HEK293 (cell line): ENCODE results near the gene GPS1.

Experiments used
- HOXD13 ChIP-seq: sonication (generic); formaldehyde crosslinking; IDR thresholded peaks from 2 replicates; pipeline ENCODE4 v1.8.0; 2022; ENCODE audit warnings: missing genetic modification reagents, borderline replicate concordance
- OVOL3 ChIP-seq: fragments of 450-650 bp; formaldehyde crosslinking; IDR thresholded peaks from 2 replicates; pipeline ENCODE4 v1.5.1; 2016; ENCODE audit warnings: missing biosample characterization, missing genetic modification characterization
- REPIN1 ChIP-seq: fragments of 450-650 bp; formaldehyde crosslinking; IDR thresholded peaks from 2 replicates; pipeline ENCODE4 v1.5.1; 2017; ENCODE audit warnings: missing biosample characterization, missing genetic modification characterization, low read depth
- SETDB1 ChIP-seq: IDR thresholded peaks from one replicate; pipeline ENCODE4 v1.6.1; 2017; ENCODE audit warnings: mild to moderate bottlenecking, low read length, moderate library complexity, mixed read lengths; ENCODE audit not compliant: insufficient read length
- SP3 ChIP-seq: fragments of 450-650 bp; formaldehyde crosslinking; IDR thresholded peaks from 2 replicates; pipeline ENCODE4 v1.5.1; 2016; ENCODE audit warnings: missing biosample characterization, missing genetic modification characterization
- ZBTB11 ChIP-seq: fragments of 450-650 bp; formaldehyde crosslinking; conservative IDR thresholded peaks from 2 replicates; pipeline ENCODE4 v1.5.1; 2016; ENCODE audit warnings: low read depth, missing biosample characterization, missing genetic modification characterization
- ZBTB17 ChIP-seq: fragments of 450-650 bp; formaldehyde crosslinking; IDR thresholded peaks from 2 replicates; pipeline ENCODE4 v1.5.1; 2016; ENCODE audit warnings: missing biosample characterization, missing genetic modification characterization
- ZBTB7A ChIP-seq: fragments of 450-650 bp; formaldehyde crosslinking; IDR thresholded peaks from 2 replicates; pipeline ENCODE4 v1.5.1; 2016; ENCODE audit warnings: low read depth, missing biosample characterization, missing genetic modification characterization
- ZBTB8A ChIP-seq: fragments of 450-650 bp; formaldehyde crosslinking; IDR thresholded peaks from 2 replicates; pipeline ENCODE4 v1.5.1; 2016; ENCODE audit warnings: missing biosample characterization, missing genetic modification characterization
- ZFP3 ChIP-seq: fragments of 450-650 bp; formaldehyde crosslinking; IDR thresholded peaks from 2 replicates; pipeline ENCODE4 v1.5.1; 2016; ENCODE audit warnings: low read depth, missing biosample characterization, missing genetic modification characterization
- ZNF112 ChIP-seq: fragments of 450-650 bp; formaldehyde crosslinking; IDR thresholded peaks from 2 replicates; pipeline ENCODE4 v1.5.0; 2017; ENCODE audit warnings: missing biosample characterization, missing genetic modification characterization
- ZNF121 ChIP-seq: fragments of 450-650 bp; formaldehyde crosslinking; IDR thresholded peaks from 2 replicates; pipeline ENCODE4 v1.5.1; 2016; ENCODE audit warnings: missing biosample characterization, missing genetic modification characterization
- ZNF132 ChIP-seq: fragments of 450-650 bp; formaldehyde crosslinking; IDR thresholded peaks from 2 replicates; pipeline ENCODE4 v1.5.1; 2017; ENCODE audit warnings: missing biosample characterization, missing genetic modification characterization, borderline replicate concordance
- ZNF138 ChIP-seq: fragments of 450-650 bp; formaldehyde crosslinking; IDR thresholded peaks from 2 replicates; pipeline ENCODE4 v1.5.1; 2016; ENCODE audit warnings: missing biosample characterization, missing genetic modification characterization, borderline replicate concordance
- ZNF146 ChIP-seq: fragments of 450-650 bp; formaldehyde crosslinking; IDR thresholded peaks from 2 replicates; pipeline ENCODE4 v1.5.1; 2016; ENCODE audit warnings: missing biosample characterization, missing genetic modification characterization
- ZNF157 ChIP-seq: fragments of 450-650 bp; formaldehyde crosslinking; IDR thresholded peaks from 2 replicates; pipeline ENCODE4 v1.5.1; 2016; ENCODE audit warnings: missing biosample characterization, missing genetic modification characterization
- ZNF184 ChIP-seq: fragments of 450-650 bp; IDR thresholded peaks from 2 replicates; pipeline ENCODE4 v1.5.1; 2018; ENCODE audit warnings: missing biosample characterization, mild to moderate bottlenecking, missing genetic modification characterization
- ZNF223 ChIP-seq: fragments of 450-650 bp; formaldehyde crosslinking; IDR thresholded peaks from 2 replicates; pipeline ENCODE4 v1.5.1; 2016; ENCODE audit warnings: missing biosample characterization, missing genetic modification characterization
- ZNF23 ChIP-seq: fragments of 450-650 bp; formaldehyde crosslinking; IDR thresholded peaks from 2 replicates; pipeline ENCODE4 v1.5.1; 2016; ENCODE audit warnings: missing biosample characterization, missing genetic modification characterization, borderline replicate concordance
- ZNF239 ChIP-seq: fragments of 450-650 bp; formaldehyde crosslinking; IDR thresholded peaks from 2 replicates; pipeline ENCODE4 v1.5.1; 2016; ENCODE audit warnings: missing biosample characterization, missing genetic modification characterization
- ZNF324 ChIP-seq: fragments of 450-650 bp; formaldehyde crosslinking; IDR thresholded peaks from 2 replicates; pipeline ENCODE4 v1.5.1; 2016; ENCODE audit warnings: missing biosample characterization, missing genetic modification characterization
- ZNF426 ChIP-seq: fragments of 450-650 bp; formaldehyde crosslinking; IDR thresholded peaks from 2 replicates; pipeline ENCODE4 v1.5.1; 2017; ENCODE audit warnings: missing biosample characterization, missing genetic modification characterization, mild to moderate bottlenecking, inconsistent platforms, moderate library complexity
- ZNF510 ChIP-seq: fragments of 450-650 bp; formaldehyde crosslinking; IDR thresholded peaks from 2 replicates; pipeline ENCODE4 v1.5.1; 2018; ENCODE audit warnings: mild to moderate bottlenecking, missing genetic modification characterization, missing biosample characterization; ENCODE audit not compliant: insufficient replicate concordance
- ZNF521 ChIP-seq: fragments of 450-650 bp; formaldehyde crosslinking; IDR thresholded peaks from 2 replicates; pipeline ENCODE4 v1.5.1; 2017; ENCODE audit warnings: missing biosample characterization, mild to moderate bottlenecking, missing genetic modification characterization
- ZNF621 ChIP-seq: fragments of 450-650 bp; formaldehyde crosslinking; IDR thresholded peaks from 2 replicates; pipeline ENCODE4 v1.5.1; 2017; ENCODE audit warnings: missing biosample characterization, missing genetic modification characterization
- ZNF623 ChIP-seq: fragments of 450-650 bp; formaldehyde crosslinking; IDR thresholded peaks from 2 replicates; pipeline ENCODE4 v1.5.1; 2016; ENCODE audit warnings: missing biosample characterization, missing genetic modification characterization
- ZNF654 ChIP-seq: fragments of 450-650 bp; formaldehyde crosslinking; IDR thresholded peaks from 2 replicates; pipeline ENCODE4 v1.5.1; 2016; ENCODE audit warnings: low read depth, missing biosample characterization, missing genetic modification characterization
- ZNF701 ChIP-seq: fragments of 450-650 bp; formaldehyde crosslinking; IDR thresholded peaks from 2 replicates; pipeline ENCODE4 v1.5.1; 2016; ENCODE audit warnings: missing biosample characterization, missing genetic modification characterization
- ZNF704 ChIP-seq: fragments of 450-650 bp; formaldehyde crosslinking; IDR thresholded peaks from 2 replicates; pipeline ENCODE4 v1.5.1; 2016; ENCODE audit warnings: missing biosample characterization, missing genetic modification characterization
- ZNF830 ChIP-seq: fragments of 450-650 bp; IDR thresholded peaks from 2 replicates; pipeline ENCODE4 v1.5.0; 2018; ENCODE audit warnings: missing biosample characterization, missing genetic modification characterization, low read depth, mild to moderate bottlenecking, moderate library complexity
- ZNF843 ChIP-seq: fragments of 450-650 bp; formaldehyde crosslinking; IDR thresholded peaks from 2 replicates; pipeline ENCODE4 v1.5.1; 2016; ENCODE audit warnings: missing biosample characterization, missing genetic modification characterization
- TF ChIP-seq, protein P1 (sequence below): fragments of 450-650 bp; formaldehyde crosslinking; IDR thresholded peaks from 2 replicates; pipeline ENCODE4 v1.5.1; 2017; ENCODE audit warnings: missing biosample characterization, missing genetic modification characterization
- TF ChIP-seq, protein P2 (sequence below): fragments of 450-650 bp; formaldehyde crosslinking; IDR thresholded peaks from 2 replicates; pipeline ENCODE4 v1.5.1; 2017; ENCODE audit warnings: missing biosample characterization, missing genetic modification characterization
- TF ChIP-seq, protein P3 (sequence below): fragments of 450-650 bp; formaldehyde crosslinking; IDR thresholded peaks from 2 replicates; pipeline ENCODE4 v1.5.1; 2016; ENCODE audit warnings: missing biosample characterization, missing genetic modification characterization

The GPS1 gene

DNA sequence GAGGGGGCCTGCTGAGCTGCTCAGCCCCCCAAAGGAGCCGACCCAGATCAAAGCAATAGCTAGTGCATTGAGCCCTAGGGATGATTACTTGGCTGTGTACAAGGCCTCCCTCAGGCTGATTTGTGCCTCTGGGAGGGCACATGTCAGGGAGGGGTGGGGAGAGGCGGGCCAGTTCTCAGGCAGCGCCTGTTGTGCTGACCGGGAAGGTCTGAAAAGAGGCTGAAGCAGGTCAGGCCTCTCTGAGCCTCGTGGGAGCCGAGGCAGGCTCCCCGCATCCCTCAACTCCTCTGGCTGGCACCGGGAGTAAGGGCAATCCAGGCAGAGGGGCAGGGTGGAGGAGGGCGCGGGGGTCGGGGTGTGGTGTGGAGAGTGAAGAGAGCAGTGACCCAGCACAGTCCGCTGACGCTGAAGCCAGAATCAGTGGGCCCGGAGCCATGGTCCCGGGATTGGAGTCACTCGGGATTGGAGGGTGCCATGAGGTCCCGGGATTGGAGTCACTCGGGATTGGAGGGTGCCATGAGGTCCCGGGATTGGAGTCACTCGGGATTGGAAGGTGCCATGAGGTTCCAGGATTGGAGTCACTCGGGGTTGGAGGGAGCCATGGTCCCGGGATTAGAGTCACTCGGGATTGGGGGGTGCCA is 17.2 kb upstream of the GPS1 start (continued):
- TF ChIP-seq OVOL3 (tag by site-specific recombination): no peak
- no peak; the same call in 1 of the 2 replicates for TF ChIP-seq ZBTB17 (tag by site-specific recombination)
- TF ChIP-seq ZNF521 (tag by site-specific recombination): no peak
- no peak for TF ChIP-seq ZNF112
- TF ChIP-seq ZNF426 (tag by site-specific recombination): no peak
- TF ChIP-seq ZNF239 (tag by site-specific recombination): no peak
- TF ChIP-seq, protein P1, sequence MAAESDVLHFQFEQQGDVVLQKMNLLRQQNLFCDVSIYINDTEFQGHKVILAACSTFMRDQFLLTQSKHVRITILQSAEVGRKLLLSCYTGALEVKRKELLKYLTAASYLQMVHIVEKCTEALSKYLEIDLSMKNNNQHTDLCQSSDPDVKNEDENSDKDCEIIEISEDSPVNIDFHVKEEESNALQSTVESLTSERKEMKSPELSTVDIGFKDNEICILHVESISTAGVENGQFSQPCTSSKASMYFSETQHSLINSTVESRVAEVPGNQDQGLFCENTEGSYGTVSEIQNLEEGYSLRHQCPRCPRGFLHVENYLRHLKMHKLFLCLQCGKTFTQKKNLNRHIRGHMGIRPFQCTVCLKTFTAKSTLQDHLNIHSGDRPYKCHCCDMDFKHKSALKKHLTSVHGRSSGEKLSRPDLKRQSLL (tag by site-specific recombination): no peak
- TF ChIP-seq ZNF157: no peak
- TF ChIP-seq SETDB1: no peak
- TF ChIP-seq ZNF623 (tag by site-specific recombination): no peak
- TF ChIP-seq ZNF23 (tag by site-specific recombination): no peak
- TF ChIP-seq ZNF830 (tag by site-specific recombination): no peak
- no peak for TF ChIP-seq ZNF132 (tag by site-specific recombination)
- TF ChIP-seq ZNF223 (tag by site-specific recombination): no peak
- TF ChIP-seq REPIN1 (tag by site-specific recombination): no peak
- no peak for TF ChIP-seq ZFP3 (tag by site-specific recombination)
- TF ChIP-seq ZBTB7A (tag by site-specific recombination): no peak
- no peak for TF ChIP-seq ZNF704 (tag by site-specific recombination)
- TF ChIP-seq ZBTB11 (tag by site-specific recombination): no peak
- TF ChIP-seq ZNF121 (tag by site-specific recombination): no peak
- no peak for TF ChIP-seq ZNF138
- TF ChIP-seq ZBTB8A: peak; percentile 93
- peak; percentile 71 for TF ChIP-seq ZNF146 (tag by site-specific recombination)
- TF ChIP-seq ZNF701 (tag by site-specific recombination): no peak
- TF ChIP-seq ZNF184 (tag by site-specific recombination): no peak
- TF ChIP-seq ZNF324 (tag by site-specific recombination): no peak
- TF ChIP-seq ZNF510 (tag by site-specific recombination): no peak
- no peak for TF ChIP-seq ZNF654
- TF ChIP-seq, protein P2, sequence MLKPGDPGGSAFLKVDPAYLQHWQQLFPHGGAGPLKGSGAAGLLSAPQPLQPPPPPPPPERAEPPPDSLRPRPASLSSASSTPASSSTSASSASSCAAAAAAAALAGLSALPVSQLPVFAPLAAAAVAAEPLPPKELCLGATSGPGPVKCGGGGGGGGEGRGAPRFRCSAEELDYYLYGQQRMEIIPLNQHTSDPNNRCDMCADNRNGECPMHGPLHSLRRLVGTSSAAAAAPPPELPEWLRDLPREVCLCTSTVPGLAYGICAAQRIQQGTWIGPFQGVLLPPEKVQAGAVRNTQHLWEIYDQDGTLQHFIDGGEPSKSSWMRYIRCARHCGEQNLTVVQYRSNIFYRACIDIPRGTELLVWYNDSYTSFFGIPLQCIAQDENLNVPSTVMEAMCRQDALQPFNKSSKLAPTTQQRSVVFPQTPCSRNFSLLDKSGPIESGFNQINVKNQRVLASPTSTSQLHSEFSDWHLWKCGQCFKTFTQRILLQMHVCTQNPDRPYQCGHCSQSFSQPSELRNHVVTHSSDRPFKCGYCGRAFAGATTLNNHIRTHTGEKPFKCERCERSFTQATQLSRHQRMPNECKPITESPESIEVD: no peak
- peak; percentile 28 for TF ChIP-seq SP3 (tag by site-specific recombination)
- no peak for TF ChIP-seq ZNF843 (tag by site-specific recombination)
- no peak for TF ChIP-seq ZNF621
- TF ChIP-seq HOXD13: no peak
- TF ChIP-seq, protein P3, sequence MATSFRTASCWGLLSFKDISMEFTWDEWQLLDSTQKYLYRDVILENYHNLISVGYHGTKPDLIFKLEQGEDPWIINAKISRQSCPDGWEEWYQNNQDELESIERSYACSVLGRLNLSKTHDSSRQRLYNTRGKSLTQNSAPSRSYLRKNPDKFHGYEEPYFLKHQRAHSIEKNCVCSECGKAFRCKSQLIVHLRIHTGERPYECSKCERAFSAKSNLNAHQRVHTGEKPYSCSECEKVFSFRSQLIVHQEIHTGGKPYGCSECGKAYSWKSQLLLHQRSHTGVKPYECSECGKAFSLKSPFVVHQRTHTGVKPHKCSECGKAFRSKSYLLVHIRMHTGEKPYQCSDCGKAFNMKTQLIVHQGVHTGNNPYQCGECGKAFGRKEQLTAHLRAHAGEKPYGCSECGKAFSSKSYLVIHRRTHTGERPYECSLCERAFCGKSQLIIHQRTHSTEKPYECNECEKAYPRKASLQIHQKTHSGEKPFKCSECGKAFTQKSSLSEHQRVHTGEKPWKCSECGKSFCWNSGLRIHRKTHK: no peak
